Amygdala (tissue), 56 donors: ENCODE data around the gene SORCS3.

Experiments
- DNase-seq, 56 donors: peaks; one replicate each; lab custom pipeline; 2025; lab: John Stamatoyannopoulos, UW

SORCS3 gene

DNA sequence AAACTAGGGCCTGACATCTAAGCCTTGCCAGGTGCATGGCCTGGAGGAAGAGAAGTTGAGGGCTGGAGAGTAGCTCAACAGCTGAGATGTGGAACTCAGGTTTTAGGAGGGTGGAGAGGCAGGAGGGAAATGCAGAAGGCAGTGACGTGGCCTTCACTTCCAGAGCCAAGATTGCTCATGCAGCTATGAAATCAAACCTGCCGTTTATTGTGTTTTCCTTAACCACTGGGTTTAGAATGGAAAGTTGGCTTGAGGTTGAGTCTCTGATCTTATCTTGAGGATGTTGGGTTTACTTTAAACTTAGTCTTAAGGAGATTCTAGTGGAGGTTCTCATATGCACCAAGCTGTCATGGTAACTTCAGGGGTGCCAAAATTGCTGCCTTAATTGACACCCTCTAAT is 178.6 kb downstream of the SORCS3 start:
- no peak for DNase-seq

DNA sequence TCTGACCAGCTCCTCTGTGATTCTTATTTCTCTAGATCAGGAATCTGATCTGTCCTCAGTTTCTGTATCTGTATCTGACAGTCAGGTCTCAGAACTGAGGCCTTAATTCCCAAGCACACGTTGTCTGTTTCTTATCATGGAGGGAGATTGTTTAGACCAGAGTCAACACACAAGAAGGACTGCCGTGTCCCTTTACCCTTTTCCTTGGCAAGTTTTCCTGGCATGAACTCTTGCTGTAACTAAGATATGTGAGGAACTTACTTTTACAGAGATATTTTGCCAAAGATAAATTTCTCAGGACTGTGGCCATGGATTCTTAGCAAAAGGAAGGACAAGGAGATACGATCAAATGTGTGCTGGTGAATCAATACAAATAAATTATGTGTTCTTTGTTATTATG is 181.0 kb downstream of the SORCS3 start:
- DNase-seq: no peak

DNA sequence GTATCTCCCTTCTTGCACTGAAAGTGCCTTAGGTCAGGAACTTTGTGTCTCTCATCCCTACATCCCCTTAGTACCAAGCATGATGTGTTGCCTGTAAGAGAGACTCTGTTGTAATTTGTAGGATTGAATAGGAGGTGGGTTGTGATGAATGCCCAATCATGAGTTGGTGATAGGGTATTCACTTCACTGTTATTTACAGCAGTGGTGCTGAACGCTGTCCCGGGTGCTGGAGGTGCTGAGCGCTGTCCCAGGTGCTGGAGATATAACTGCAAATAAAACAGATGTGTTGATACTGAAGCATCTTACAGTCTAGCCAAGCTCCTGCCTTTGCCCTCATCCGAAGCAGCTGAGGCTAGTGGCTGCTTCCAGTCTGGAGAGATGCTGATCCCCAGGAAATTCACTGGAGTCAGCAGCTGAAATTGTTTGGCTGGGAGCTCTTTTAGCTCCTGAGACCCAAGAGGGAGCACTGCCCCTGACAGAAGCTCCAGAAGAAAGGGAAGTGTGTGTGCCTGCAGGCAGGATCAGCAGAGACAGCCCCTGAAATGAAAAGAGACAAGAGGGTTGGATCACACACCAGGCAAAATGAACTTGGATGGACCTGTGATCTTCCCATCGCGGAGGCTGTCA is 183.4 kb downstream of the SORCS3 start:
- peak in 4 of 56 donors; percentile 1 to 13 (median 6) for DNase-seq

DNA sequence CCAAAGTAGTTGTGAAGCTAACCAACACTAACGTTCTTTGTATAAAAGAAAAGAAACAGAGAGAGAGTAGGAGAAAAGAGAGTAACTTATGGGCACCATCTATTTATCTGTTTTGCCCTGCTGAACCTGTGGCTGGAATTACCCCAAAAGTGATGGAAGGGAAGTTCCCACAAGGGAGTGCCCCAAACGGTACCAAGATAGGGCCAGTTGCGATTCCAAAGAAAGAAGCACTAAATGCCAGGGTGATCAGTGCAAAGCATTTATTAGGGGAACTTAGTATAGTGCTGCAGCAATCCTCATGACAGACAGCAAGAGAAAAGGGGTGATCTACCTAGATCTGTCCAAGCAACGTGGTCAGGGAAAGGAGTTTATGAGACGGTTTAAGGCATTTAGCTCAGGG is 190.2 kb downstream of the SORCS3 start:
- no peak for DNase-seq

DNA sequence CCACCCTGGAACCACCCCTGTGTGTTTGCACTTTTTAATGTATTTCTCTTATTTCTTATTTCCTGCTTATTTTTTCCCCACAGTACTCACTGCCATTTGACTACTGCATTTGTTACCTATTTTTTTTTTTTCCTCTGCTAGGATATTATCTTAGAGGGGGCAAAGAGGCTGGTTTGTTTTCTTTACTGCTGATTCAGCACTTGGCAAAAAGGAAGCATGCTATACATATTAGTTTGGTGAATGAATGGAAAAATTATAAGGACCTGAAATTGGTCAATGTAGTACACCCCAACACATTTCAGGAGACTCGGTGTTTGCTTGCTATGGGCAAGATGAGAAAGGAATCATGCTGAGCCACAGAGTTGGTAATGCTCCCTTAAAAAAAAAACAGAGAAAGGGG is 193.5 kb downstream of the SORCS3 start:
- no peak for DNase-seq

DNA sequence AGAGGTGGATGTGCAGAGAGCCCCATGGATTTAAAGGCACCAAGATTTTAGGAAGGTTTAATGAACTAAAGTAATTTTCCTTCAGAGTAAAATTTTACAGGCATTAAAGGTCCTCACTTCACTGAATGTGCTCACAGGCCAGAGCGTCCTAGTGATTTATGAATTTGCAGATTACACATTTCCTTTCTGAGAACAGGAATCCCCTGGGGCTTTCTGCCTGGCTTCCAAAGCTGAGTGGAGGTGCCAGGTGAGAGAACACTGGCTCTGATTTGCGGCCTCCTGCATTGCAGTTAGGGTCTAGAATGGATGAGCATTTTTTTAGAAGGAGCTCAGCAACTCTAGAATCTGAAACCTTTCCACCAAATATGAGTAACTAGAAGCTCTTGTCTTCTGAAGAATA is 194.3 kb downstream of the SORCS3 start:
- DNase-seq: no peak

DNA sequence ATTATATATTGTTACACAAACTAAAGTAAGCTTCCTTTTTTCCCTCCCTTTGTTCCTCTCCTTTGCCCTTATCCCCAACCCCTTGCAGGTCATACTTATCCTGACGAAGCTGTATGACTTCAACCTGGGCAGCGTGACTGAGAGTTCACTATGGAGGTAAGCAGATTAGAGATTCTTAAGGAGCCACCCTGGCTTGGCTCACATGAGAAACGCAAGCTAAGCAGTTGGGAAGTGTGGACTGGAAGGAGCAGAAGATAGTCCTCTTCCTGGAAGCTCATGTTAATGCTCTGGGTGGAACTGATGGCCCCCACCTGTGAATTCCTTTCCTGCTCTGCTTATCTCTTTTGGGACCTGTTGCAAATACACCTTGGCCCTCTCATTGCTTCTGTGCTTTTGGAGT is 201.6 kb downstream of the SORCS3 start:
- DNase-seq: no peak

DNA sequence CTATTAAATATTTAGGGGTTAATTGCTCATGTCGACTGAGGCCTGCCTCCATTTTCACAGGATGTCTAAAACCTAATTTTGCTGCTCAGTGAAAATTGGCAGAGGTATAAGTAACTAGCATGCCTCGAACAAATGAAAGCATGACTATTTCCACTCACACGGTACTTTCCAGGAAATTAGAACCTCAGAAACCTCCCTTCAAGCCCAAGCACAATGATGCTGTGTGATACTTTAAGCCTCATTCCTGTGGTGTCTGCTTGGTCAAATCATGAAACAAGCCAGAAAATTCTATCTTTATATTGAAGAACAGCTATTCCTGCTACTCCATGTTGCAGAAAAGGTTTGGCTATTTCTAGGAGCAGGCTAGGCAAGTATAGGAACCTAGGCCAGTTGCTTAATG is 203.0 kb downstream of the SORCS3 start:
- DNase-seq: no peak

DNA sequence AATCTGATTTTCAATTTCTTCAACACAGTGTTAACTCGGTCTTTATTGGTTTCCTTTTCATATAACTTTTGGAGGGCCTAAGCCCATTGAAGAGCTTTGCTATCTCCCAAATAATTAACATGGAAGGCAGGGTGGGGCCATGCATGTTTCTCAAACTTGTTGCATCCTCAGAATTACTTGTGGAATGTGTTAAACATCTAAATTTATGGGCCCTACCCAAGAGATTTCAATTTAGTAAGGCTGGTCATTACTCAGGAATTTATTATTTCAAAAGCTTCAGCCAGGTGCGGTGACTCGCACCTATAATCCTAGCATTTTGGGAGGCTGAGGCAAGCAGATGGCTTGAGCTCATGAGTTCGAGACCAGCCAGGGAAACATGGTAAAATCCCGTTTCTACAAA is 208.9 kb downstream of the SORCS3 start:
- no peak for DNase-seq

DNA sequence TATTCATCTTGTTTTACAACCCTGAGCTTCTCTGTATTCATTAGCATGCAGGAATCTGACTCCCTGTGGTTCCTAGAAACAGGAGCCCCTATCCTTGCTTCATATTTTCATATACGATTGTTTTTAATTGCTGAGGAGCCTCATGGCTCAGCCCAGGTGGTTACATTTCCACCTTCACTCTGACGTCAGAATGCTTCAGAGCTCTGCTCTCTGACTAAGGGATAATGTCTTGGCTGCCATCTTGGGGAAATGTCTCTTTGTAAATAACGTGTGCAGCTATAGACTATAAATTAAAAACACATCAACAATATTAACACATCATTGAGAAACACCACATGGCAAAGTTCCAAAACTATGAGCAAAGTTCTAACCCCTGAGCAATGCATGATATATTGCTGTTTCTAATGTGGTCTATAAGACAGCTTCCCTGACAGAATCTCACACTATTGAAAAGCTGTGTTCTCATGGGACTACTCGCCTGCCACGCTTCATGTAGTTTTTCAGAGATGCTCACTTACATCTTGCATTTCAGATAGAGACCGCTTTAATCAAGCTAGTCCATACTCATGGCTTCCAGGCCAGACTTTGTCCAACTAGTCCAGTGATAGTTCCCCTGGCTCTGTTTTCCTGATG is 227.0 kb downstream of the SORCS3 start:
- DNase-seq: no peak

DNA sequence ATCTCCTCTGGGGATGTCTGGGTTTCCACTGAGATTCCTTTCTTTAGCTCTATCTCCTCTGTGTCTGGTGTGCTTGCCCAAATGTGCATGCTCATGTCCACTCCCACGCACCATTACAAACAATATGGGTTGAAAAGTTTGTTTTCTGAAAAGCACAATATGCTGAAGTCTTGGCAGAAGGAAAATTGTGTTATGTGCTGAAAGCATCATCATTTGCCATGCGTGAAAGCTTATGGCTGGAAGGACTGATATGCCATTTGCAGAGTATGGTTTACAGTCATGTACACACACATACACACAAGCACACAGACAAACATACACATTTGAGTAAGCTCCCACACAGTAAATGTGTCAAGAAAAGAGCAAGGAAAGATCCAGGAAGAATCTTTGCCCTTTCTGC is 231.6 kb downstream of the SORCS3 start:
- peak in 1 of 56 donors; percentile 15 for DNase-seq

DNA sequence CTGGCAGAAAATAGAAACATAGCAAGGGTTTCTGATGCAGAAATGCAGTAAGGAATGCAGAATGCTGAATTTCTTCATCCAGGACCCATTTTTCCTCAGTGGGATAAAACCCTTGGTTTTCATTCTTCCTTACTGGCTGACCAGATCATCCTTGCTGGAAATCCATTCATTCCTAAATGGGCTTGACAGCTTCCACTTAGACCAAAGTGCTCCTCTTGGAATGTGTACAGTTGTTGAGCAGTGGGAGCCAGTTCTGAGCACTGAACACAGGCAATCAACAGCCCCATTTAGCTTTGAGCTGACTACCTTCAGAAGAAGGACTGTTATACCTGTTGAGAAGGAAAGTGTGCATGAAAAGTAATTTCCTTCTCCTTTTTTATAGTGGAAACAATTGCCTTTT is 232.1 kb downstream of the SORCS3 start:
- DNase-seq: no peak

DNA sequence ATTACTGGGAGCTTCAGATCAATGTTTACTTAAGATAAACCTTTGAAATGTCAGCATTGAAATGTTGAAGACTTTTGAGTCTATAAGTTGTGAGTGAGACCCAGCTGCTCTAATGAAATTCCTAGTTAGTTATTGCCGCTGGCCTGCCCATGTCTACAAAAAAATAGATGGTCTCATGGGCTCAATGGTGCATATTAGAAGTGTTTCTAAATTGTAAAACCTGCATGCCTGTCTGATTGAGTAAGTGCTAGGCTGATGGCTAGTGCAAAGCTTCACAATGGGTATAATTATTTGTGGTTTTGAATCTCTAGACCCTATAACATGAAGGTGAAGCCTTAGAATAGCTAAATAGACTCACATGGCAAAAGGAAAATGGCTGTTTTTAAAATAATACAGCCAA is 234.5 kb downstream of the SORCS3 start:
- no peak for DNase-seq

DNA sequence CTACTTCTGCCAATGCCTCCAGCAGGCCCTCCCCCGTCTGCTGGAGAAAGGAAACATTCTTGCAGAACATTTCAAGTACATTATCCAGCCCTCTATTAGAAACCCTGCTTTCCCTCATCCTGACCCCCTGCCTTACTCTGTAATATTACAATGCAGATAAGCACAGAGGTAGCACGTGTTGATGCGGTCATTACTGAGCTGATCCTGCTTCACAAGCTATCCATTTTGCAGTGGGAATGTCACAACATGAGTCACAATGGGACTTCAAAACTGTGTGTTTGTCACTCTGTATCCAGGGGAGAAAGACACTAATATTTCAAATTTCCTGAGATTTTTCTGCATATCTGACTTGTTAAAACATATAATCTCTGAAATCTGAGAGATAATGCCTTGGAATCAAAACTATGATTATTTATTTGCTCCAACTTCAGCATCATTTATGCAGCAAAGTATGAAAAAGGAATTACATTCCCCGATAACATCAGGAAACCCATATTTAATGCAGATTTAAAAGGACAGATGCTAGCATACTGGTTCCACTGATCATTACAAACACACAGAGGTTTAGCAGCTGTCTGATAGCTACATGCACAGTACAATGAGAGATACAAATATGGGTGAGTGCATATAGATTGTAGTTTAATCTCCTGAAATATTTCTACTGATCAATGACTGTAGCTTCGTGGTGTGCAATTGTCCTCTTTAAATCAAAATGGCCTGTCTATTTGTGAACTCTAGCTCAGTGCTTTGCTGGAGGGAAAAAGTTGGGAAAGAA is 239.7 kb downstream of the SORCS3 start:
- no peak for DNase-seq

DNA sequence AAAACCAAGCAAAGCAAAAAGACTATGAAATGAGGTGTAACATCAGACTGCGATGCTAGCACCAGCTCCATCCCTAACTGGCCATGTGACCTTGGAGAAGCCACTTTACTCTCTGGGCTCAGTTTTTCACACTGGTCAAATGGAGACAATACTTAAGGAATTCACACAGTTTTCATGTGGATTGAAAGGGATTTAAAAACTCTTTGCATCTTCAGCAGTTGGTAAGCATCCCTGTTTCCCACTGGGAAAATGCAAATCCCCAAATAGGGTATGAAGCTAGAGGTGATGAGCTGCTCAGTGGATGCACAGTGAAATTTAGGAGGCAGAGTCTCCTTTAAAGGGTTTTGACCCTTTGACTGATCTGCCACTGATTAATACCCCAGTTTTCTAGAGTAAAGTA is 240.7 kb downstream of the SORCS3 start:
- DNase-seq: no peak

DNA sequence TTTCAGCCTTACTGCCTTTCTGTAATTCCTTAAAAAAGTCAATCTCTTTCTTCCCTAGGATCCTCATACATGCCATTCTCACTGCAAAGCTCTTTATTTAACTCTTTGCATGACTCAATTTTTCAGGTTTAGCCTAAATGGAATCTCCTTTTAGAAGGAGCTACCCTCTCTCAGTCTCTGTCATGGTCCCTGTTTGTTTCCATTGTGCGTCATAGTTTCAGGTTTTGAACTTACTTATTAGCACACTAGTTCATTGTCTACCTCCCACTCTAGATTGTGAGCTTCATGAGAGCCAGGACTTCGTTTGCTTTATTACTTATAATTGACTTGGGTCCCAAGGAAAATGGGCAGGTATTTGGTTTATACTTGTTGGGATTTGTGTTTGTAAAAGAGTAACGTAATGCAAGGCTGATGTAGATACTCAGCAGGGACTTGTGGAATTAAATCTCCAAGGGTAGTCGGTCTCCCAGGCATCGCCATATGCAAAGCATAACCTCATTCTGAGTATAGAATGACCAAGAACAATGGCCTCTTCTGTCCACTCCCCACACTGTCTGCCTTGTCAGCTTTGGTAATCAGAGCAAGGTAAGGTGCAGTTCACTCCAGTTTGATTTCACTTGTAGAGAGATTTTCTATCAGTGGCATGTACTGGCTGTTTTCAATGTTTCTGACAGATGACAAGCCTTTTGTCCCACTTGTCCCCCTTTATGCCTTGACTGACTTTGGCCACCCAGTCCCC is 252.0 kb downstream of the SORCS3 start:
- no peak for DNase-seq

DNA sequence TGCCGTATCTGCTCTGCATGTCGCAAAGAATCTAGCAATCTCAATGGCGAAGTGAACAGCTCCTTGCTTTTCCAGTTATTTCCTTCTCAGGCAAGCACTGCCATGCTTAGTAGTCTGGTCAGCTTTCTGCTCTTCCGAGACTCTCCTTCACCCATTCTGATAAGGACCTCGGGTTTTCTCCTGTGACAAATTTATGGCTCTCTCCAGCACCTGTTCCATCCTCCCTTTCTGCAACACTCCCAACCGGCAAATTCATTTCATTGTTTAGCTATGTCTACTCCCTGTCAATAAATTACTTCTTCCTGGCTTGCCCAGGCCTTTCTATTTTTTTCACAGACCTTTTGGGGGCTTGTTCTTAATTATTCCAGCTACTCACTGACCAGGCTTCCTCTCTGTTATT is 252.6 kb downstream of the SORCS3 start:
- DNase-seq: no peak

DNA sequence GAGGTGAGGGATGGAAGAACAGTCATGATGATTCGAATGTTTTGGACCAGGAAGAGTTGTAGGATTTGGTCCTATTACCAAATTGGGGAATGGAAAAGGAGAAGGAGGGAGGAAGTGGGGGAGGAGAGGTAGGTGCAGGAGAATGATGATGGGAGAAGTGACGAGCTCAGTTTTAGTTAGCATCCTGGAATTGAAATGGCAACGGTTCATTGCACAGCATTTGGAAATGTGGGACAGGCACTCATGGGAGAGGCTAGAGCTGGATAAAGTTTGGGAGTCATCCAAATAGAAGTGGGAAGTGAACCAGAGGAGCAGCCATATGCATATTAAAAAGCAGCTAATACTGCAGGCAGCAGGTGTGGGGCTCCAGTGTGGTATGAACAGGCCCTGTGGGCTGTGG is 253.6 kb downstream of the SORCS3 start:
- DNase-seq: no peak

DNA sequence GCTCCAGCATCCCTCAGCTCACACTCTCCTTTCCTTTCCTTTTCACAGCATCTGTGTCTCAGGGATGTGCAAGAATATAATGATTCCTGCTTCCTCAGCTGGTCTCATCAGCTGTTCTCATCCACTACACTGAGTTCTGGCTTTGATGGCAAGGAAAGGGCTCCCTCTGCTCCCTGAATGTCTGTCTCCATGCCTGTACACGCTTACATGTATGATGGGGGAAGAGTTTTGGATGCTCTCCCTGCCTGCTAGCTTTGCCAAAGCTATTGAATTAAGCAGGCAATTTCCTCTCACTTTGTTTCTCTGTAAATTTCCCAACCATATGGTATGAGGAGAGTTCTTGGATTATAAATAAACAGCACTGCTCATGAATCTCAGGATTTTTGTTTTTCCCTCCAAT is 254.5 kb downstream of the SORCS3 start:
- DNase-seq: peak in 3 of 56 donors; percentile 2 to 30 (median 3)

DNA sequence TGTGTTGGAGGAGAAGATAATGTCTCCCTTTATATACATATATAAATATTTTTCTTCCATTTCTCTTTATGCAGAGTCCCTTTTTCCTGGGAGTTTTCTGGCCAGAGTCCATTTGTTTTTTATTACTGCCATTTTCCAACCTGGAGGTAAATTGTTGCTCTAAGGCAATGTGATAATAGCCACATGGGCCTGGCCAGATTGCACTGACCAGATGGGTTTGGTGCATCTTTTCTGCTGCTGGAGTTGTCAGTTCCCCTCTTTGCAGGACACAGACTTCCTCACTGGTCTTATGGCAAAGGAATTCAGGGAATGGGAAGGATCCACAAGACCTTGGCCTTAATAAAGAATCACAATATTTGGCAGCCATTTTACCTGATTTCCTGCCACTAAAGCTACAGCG is 254.9 kb downstream of the SORCS3 start:
- DNase-seq: no peak

DNA sequence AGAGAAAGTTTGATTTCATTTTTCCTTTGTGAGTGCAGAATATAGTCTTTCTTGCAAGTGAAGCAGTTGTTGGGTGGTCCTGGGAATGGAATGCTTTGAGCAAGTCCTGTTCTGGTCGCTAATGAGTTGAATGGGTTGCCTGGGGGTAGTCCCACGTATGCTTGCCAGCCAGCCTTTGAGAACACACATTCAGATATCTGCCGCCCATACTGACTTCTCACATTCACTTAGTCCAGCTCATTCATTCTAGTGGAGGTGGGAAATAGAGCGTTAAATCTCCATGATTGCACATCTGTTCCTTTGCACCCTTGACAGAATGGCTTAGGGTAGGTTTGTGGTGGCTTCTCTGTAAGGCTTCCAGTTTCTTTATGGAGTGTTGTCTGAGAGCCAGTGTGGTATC is 256.6 kb downstream of the SORCS3 start:
- DNase-seq: no peak
